Loucy (cell line): ENCODE results near the gene ZCWPW1.

Source experiments
- H2AFZ ChIP-seq: fragments of 200-600 bp; sonication (generic); 2 replicates; pipeline ENCODE4 v1.6.0; 2016; ENCODE audit warnings: antibody characterized with exemption, mild to moderate bottlenecking, low read length, moderate library complexity
- H3F3A ChIP-seq: fragments of 200-600 bp; 2 replicates; pipeline ENCODE4 v1.6.0; 2016; ENCODE audit warnings: antibody characterized with exemption, low read depth, mild to moderate bottlenecking
- H3K27me3 ChIP-seq: fragments of 200-600 bp; sonication (generic); 2 replicates; pipeline ENCODE4 v1.6.1; 2014; ENCODE audit warnings: low read length, mild to moderate bottlenecking; ENCODE audit not compliant: insufficient read depth, poor library complexity, severe bottlenecking
- H3K36me3 ChIP-seq: fragments of 200-600 bp; sonication (generic); 2 replicates; pipeline ENCODE4 v1.6.1; 2016; ENCODE audit warnings: low read length; ENCODE audit not compliant: insufficient read depth
- H3K4me1 ChIP-seq: fragments of 200-600 bp; sonication (generic); 2 replicates; pipeline ENCODE4 v1.5.1; 2014; ENCODE audit warnings: low read length, mild to moderate bottlenecking; ENCODE audit not compliant: insufficient read depth, poor library complexity, severe bottlenecking
- H3K4me2 ChIP-seq: fragments of 200-600 bp; sonication (generic); 2 replicates; pipeline ENCODE4 v1.6.0; 2014; ENCODE audit warnings: antibody characterized with exemption, low read length, low read depth, mild to moderate bottlenecking; ENCODE audit not compliant: poor library complexity, severe bottlenecking
- H3K4me3 ChIP-seq: fragments of 200-600 bp; sonication (generic); 2 replicates; pipeline ENCODE4 v1.5.1; 2014; ENCODE audit warnings: low read length, mild to moderate bottlenecking, mixed read lengths; ENCODE audit not compliant: poor library complexity, severe bottlenecking
- H3K79me2 ChIP-seq: fragments of 200-600 bp; sonication (generic); 2 replicates; pipeline ENCODE4 v1.6.1; 2014; ENCODE audit warnings: low read length; ENCODE audit not compliant: insufficient read depth
- H3K9ac ChIP-seq: fragments of 200-600 bp; sonication (generic); 2 replicates; pipeline ENCODE4 v1.6.0; 2014; ENCODE audit warnings: mild to moderate bottlenecking, low read depth, low read length, moderate library complexity; ENCODE audit not compliant: poor library complexity, severe bottlenecking
- H3K9me2 ChIP-seq: fragments of 200-600 bp; sonication (generic); replicated peaks from 2 replicates; pipeline ENCODE4 v1.6.1; 2016; ENCODE audit warnings: low read depth, low read length, mixed read lengths
- H3K9me3 ChIP-seq: fragments of 200-600 bp; sonication (generic); 2 replicates; pipeline ENCODE4 v1.6.1; 2014; ENCODE audit warnings: mild to moderate bottlenecking, antibody characterized with exemption, low read length, low read depth; ENCODE audit not compliant: insufficient read depth
- H4K20me1 ChIP-seq: fragments of 200-600 bp; sonication (generic); 2 replicates; pipeline ENCODE4 v1.6.0; 2014; ENCODE audit warnings: antibody characterized with exemption, low read length, mild to moderate bottlenecking; ENCODE audit not compliant: insufficient read depth, poor library complexity, severe bottlenecking
- EZH2phosphoT487 ChIP-seq: fragments of 200-600 bp; IDR thresholded peaks from 2 replicates; pipeline ENCODE4 v1.6.1; 2018; ENCODE audit warnings: antibody characterized with exemption, mild to moderate bottlenecking, moderate library complexity, borderline replicate concordance
- TF ChIP-seq, protein P1 (sequence below): fragments of 200-600 bp; sonication (generic); conservative IDR thresholded peaks from 2 replicates; pipeline ENCODE4 v1.5.1; 2014; ENCODE audit warnings: mild to moderate bottlenecking, antibody characterized with exemption, low read length

Gene ZCWPW1

DNA sequence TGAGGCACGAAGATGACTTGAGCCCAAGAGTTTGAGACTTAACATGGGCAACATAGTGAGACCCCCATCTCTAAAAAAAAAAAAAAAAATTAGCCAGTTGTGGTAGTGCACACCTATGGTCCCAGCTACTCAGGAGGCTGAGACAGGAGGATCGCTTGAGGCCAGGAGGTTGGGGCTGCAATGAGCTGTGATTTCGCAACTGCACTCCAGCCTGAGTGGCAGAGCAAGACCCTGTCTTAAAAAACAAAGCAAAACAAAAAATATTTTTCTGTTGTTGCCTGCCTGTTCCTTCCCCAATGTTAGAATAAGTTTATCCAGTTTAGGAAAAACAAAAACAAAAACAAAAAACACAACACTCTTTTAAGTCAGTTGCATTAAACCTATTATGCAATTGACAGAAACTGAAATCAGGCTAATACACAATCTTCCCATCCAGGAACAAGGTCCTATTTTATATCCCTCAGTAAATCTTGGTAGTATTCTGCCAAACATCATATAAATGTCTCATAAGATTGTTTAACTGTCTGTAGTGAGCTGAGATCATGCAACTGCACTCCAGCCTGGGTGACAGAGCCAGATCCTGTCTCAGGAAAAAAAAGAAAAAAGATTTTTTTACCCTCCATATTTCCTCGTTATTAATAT lies 50.3 kb downstream of the ZCWPW1 start:
- Histone ChIP-seq H4K20me1 (no peaks in the 10 kb centered on the region), H3K4me3 (no peak overlapping the region), H3F3A (no peaks in the 10 kb centered on the region), H3K9me3 (no peaks in the 10 kb centered on the region), H3K9ac (no peak overlapping the region), H3K4me1 (peaks cover 9% of the 10 kb centered on the region), H3K79me2 (no peaks in the 10 kb centered on the region), H3K27me3 (no peaks in the 10 kb centered on the region), H3K4me2 (no peak overlapping the region), H2AFZ (no peak overlapping the region), H3K9me2 (no peaks in the 10 kb centered on the region), H3K36me3 (no peaks in the 10 kb centered on the region)
- TF ChIP-seq, protein P1, sequence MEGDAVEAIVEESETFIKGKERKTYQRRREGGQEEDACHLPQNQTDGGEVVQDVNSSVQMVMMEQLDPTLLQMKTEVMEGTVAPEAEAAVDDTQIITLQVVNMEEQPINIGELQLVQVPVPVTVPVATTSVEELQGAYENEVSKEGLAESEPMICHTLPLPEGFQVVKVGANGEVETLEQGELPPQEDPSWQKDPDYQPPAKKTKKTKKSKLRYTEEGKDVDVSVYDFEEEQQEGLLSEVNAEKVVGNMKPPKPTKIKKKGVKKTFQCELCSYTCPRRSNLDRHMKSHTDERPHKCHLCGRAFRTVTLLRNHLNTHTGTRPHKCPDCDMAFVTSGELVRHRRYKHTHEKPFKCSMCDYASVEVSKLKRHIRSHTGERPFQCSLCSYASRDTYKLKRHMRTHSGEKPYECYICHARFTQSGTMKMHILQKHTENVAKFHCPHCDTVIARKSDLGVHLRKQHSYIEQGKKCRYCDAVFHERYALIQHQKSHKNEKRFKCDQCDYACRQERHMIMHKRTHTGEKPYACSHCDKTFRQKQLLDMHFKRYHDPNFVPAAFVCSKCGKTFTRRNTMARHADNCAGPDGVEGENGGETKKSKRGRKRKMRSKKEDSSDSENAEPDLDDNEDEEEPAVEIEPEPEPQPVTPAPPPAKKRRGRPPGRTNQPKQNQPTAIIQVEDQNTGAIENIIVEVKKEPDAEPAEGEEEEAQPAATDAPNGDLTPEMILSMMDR = no peak
- no peak for TF ChIP-seq EZH2phosphoT487

DNA sequence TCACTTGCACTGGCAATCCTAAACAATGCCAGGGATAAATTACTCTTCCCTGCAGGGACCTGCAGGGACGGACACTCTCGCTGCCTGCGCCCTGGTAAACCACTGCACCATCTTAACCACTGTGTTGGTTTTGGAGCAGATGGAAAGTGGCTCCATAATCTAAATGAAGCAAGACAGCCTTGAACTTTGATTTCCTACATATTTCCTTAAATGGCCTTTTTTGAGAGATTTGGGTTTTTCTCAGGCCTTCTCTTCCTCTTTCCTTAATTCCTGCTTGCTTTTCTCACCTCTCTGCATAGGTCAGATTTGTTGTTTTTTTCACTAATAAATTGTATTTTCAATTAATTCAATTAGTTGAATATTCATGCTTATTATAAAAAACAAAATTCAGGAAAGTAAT lies 52.4 kb downstream of the ZCWPW1 start:
- TF ChIP-seq, protein P1 = no peak
- H3K9ac ChIP-seq = no peak overlapping the region
- H3K9me2 ChIP-seq = no peaks in the 10 kb centered on the region
- peaks cover 17% of the 10 kb centered on the region for H3K4me1 ChIP-seq
- no peak overlapping the region for H3K4me3 ChIP-seq
- H3K4me2 ChIP-seq = no peak overlapping the region
- no peaks in the 10 kb centered on the region for H3K27me3 ChIP-seq
- H3K9me3 ChIP-seq = no peaks in the 10 kb centered on the region
- H4K20me1 ChIP-seq = no peaks in the 10 kb centered on the region
- H3K79me2 ChIP-seq = no peaks in the 10 kb centered on the region
- H3K36me3 ChIP-seq = no peaks in the 10 kb centered on the region
- no peak overlapping the region for H2AFZ ChIP-seq
- no peaks in the 10 kb centered on the region for H3F3A ChIP-seq

DNA sequence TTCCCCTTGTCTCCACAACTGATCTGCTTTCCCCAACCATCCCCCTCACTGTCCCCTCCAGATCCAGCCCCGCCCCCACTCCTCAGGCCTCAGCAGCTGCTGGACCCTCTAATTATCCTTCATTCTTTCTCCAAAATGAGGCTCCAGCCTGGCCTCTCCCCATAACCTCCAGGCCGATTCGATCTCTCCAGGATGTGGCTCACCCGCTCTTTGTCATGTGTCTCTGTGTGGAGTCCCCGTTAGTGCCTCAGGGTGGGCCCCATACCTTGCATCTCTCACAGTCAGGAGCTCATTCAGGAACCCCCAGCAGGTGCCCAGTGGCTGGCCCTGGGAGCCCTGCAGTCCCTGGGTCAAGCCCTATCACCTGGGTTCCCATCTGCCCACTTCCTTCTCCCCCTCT lies 53.9 kb downstream of the ZCWPW1 start:
- Histone ChIP-seq H3K9me2 (no peaks in the 10 kb centered on the region), H3K4me2 (no peak overlapping the region), H3K36me3 (no peaks in the 10 kb centered on the region), H2AFZ (no peak overlapping the region), H3K79me2 (no peaks in the 10 kb centered on the region), H3K27me3 (no peaks in the 10 kb centered on the region), H4K20me1 (no peaks in the 10 kb centered on the region), H3F3A (no peaks in the 10 kb centered on the region), H3K4me1 (peaks cover 17% of the 10 kb centered on the region), H3K9me3 (no peaks in the 10 kb centered on the region), H3K9ac (no peak overlapping the region), H3K4me3 (no peak overlapping the region)
- TF ChIP-seq, protein P1 = no peak
- TF ChIP-seq EZH2phosphoT487 = no peak
